Measurements from ENCODE around the gene RASSF3.

GRCh38 chr12:64610660-64611340, 505 bp downstream of the RASSF3 start:
- TF ChIP-seq ZFP30 (CRISPR knock-in tag; IDR thresholded peaks at IDR 0.05) = no peak
- TF ChIP-seq BACH2 (CRISPR knock-in tag; IDR thresholded peaks at IDR 0.05; ENCODE audit: borderline replicate concordance) = no peak
- no peak for TF ChIP-seq ZC3H10 (CRISPR knock-in tag; IDR thresholded peaks at IDR 0.05)

Measured in SK-N-SH treated with all-trans-retinoic acid at 6 μM for 48 hours (cell line).